Stimulated activated CD4-positive, alpha-beta T cell treated with anti-CD3 and anti-CD28 coated beads, Interleukin-2, amount 100 ng/mL, for 24 hours (primary cell): ENCODE data around the gene CRABP1.

Experiments
- DNase-seq, 2 donors: peaks; one replicate each; pipeline ENCODE4 v3.0.0-alpha.2; 2020

Gene CRABP1

DNA sequence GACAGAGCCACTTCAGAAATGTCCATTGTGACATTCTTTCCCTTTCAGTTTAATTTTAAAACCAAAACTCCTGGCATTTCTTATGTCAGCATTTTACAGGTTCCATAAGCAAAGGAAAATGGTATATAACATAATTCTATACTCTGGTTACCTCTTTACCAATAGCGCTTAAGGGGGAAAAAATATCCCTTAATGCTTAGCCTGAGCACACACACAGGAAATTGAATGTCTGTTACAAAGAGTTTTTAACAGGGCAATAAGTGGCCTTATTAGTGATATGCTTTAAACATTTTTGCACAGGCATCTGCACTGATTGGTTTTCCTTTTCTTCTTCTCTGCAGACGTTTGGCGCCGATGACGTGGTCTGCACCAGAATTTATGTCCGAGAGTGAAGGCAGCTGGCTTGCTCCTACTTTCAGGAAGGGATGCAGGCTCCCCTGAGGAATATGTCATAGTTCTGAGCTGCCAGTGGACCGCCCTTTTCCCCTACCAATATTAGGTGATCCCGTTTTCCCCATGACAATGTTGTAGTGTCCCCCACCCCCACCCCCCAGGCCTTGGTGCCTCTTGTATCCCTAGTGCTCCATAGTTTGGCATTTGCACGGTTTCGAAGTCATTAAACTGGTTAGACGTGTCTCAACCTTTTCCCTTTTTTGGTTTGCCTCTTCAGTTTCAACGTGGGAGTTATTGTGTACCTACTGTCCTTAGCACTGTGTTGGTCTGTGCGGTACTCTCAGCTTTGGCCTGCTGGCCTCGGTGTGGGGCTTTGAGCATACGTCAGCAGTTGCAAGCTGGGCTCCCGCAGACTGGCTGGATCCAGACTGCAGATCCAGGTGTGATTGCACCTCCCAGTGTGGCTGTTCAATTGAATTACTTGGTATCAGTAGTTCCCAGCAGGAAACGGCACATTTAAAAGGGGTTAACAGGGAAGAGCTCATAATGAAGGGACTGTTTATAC is 7.7 kb downstream of the CRABP1 start:
- DNase-seq = no peak

GRCh38 chr15:78350058-78350457 is 9.9 kb downstream of the CRABP1 start:
- DNase-seq = no peak

DNA sequence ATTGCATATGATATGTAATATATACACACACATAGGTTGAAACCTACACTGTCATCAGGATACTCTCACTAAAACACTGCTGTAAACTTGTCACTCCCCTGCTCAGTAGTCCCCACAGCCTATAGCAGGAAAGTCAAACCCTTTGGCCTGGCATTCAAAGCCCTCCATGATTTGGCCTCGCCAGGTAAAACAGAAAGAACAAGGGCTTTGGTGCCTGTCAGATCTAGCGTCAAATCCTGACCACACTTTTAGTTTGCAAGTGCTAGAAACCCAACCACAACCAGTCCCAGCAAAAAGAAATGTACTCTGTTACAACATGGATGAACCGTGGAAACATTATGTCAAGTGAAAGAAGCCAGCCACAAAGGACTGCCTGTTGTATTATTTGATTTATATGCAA is 11.4 kb downstream of the CRABP1 start:
- DNase-seq = no peak

- no peak for DNase-seq
Measured at GRCh38 chr15:78353093-78353492, 12.9 kb downstream of the CRABP1 start.

GRCh38 chr15:78355177-78355576 is 15.0 kb downstream of the CRABP1 start:
- DNase-seq = no peak

GRCh38 chr15:78358102-78358870 is 18.1 kb downstream of the CRABP1 start:
- no peak for DNase-seq

DNA sequence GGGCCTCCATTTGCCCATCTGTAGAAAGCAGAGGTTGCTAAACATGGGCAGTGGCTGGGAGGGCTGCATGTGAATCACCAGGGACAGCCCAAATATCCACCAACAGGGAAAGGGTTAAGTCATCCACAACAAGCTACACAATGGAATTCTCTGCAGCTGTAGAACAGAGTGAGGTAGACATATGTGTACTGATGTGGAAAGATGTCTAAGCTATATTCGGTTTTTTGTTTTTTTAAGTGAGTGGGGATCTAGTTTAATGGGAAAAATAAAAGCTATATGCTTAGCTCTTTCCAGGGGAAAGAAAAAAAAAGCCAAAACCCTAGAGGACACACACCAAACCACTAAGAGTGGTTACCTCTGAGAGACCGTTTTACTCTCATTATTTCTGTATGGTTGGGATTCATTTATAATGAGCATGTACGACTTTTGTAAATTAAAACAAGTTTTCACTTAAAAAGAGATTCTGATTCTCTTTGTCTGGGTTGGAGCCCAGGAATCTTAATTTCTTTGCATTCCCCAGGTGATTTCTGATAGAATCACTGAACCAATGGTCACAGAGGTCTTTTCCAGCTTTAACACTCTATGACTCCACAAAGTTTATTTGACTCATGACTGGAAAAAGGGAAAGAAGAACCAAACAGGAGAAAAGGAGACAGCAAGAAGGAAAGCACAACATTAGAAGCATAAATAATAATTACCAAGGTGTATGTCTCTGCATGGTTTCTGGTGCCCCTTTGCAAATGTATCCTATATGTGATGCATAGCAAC is 19.1 kb downstream of the CRABP1 start:
- DNase-seq = no peak

DNA sequence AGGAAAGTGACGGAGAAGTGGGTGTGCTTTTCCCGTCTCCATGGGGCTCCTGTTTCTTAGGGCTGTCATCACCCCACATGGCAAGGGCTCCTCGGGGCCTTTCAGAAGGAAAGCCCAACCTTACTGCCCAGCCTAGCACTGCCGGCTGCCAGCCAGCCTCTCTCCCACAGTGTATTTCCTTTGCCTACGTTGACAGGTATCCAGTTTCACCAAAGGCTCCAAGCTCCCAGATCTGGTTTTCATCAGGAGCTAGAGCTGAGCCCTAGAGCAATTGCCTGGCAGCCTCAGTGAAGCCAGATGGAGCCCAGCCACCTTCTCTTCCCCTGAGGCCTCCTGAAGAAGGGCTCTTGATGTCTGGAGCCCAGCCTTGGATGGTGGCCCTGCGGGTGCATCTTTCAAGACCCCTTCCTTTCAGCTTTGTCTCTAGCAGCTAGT is 20.2 kb downstream of the CRABP1 start:
- DNase-seq = no peak

DNA sequence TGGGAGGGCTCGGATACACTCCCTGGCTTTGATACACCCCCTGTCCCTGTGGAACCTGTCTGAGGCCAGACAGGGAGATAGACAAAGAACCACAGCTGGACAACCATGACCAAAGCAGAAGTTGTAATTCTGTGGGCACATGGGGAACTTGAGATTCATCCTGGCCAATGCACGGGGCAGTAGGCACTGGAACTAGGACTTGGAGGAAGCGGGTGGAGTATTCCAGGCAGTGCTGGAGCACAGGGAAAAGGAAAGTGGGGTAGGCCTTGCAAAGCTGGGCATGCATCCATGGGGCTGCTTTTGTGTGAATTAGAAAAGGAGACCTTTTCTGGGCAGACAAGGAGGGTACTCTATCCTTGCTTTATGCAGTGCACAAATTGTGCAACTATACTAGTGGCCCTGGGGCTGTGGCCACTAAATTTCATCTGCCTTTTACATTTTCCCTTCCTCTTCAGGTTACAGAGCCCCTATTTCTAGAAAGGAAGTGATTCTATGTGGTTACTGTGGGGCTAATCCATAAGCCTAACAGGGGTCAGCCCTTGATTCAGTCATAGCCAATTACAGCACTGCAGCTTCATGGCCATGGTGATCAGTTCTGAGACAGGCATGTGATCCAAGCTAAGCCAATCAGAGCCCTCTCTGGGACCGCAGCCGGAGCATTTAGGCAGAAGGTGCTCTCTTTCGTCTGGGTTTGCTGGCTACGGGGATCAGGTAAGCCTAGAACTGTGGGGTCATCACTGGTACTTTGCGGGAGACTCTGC is 21.0 kb downstream of the CRABP1 start:
- DNase-seq = no peak

DNA sequence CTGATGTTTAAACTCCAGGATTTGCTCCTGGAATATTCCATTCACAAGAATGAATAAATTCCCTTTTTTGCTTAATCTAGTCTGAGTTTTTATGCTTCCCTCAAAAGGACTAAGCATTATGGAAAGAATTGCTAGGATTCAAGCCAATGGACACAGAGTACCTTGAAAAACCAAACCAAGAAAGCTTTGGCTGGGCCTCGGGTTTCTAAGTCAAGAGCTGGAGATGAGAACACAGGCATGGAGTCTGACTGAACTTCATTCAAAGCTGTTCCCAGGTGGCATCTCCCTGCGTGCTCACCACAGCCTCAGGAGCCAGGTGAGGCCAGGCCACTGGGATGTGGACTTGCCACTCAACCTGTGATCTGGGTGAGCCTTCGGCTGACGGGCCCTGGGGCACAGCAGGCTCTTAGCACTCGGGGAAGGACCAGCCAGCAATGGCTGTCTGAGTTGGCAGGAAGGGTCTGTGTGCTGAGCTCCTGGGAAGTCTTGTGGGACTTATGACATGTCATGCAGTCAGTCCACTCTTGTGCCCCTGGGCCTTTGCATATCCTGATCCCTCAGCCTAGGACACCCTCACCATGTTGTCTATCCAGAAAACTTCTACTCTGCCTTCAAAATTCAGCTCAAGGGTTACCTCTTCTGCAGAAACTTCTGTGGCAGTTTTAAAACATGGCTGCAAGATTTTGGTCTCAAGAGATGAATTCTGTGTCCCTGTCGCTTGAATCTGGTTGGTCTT is 21.8 kb downstream of the CRABP1 start:
- DNase-seq = no peak

- no peak for DNase-seq
Measured at GRCh38 chr15:78362716-78363380, 22.7 kb downstream of the CRABP1 start.

DNA sequence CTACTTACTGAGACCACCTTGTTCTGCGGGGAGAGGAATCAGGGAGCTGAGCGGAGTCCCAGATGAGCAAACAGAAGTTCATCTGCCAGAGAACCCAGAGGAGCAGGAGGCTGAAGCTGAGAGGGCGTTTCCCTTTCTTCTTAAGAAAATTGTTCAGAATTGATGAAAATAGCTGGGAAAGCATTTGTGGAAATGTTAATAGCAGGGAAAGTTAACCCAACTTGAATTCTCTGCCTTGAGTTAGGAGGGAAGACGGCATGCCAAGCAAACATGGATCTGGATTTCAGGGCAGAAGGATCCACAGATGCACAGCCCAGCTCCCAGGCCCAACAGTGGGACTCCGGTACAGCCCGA is 23.2 kb downstream of the CRABP1 start:
- no peak for DNase-seq

DNA sequence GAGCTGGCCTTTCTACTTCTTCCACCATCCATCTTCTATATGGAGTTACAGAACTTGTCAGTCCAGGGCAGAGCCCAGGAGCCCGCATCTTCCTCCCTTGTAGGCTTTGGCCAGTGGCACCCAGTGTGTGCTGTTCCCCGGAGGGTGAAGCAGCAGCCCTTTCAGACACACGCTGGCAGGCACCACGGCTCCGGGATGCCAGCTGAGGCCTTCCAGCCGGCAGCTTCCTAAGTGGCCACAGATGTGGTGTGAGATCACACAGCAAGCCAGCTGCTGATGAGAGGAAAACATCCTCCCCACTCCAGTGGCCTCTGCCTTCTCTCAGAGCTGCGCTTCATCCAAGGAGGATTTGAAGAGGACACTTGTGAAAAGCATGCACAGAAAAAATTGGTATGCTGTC is 24.1 kb downstream of the CRABP1 start:
- no peak for DNase-seq

DNA sequence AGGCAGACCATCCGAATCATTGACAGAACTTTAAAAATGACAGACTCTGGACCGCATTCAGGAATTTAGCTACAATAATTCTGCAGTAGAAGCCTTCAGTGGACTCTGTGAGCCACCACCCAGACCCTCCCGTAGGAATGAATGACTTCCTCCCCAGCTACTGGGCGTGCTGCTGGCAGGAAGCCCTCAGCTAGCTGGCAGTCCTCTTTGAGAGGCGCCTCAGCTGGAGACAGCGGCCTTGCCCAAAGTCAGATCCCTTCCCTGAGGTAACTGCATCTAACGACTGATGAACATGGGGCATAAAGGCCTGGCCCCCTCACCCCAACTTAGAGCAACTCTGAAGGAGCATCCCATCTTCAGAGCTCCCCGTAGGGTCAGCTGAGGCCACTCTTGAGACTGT is 25.8 kb downstream of the CRABP1 start:
- no peak for DNase-seq

DNA sequence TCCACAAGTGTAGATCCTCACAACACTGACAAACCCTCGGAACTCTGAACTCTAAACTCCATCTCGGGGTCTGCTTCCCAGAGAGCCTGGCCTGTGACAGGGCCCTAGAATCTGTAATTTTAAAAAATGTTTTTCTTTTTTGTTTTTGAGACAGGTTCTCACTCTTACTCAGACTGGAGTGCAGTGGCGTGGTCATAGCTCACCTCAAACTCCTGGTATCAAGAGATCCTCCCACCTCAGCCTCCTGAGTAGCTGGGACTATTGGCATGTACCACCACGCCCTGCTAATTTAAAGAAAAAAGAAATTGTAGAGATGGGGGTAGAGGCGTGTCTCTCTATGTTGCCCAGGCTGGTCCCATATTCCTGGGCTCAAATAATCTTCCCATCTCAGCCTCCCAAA is 26.2 kb downstream of the CRABP1 start:
- DNase-seq = no peak

- no peak for DNase-seq
Measured at GRCh38 chr15:78368651-78369050, 28.5 kb downstream of the CRABP1 start.

DNA sequence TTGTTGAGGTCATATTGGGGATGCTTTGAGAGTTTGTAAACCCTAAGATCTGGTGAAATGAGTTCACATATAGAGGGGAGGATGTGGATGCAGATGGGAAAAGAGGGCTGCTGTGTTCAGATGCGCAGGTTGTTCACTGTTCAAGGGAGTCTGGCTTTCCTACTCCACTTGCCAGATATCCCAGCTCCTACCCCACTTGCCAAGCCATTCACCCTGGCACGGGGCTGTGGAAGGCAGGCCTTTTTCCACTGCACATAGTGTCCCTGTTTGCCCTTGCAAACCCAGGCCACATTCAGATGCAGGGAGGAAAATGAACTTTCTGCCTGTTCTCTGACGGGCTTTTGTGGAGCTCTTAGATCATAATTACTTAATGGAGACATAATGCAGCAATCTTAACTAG is 29.0 kb downstream of the CRABP1 start:
- DNase-seq = no peak

DNA sequence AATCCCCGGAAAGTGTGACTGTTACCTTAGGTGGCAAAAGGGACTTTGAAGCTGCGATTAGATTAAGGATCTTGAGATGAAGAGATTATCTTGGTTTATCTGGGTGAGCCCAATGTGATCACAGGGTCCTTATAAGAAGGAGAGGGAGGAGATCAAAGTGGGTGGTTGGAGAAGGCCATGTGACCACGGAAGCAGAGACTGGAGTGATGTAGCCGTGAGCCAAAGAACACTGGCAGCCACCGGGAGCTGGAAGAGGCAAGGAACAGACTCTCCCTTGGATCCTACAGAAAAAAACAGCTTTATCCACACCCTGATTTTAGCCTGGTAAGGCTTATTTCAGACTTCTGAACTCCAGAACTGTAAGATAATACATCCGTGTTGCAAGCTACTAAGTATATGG is 29.9 kb downstream of the CRABP1 start:
- no peak for DNase-seq

- DNase-seq = no peak
Measured at GRCh38 chr15:78372880-78373279, 32.7 kb downstream of the CRABP1 start.

- no peak for DNase-seq
Measured at GRCh38 chr15:78374436-78375393, 34.6 kb downstream of the CRABP1 start.
